SK-N-SH (cell line): ENCODE data around the gene BCAS3. TPM values are rescaled to one million over a fixed set of nuclear protein-coding genes. Genes with fewer than 3 reads are reported as not detected.

Source experiments
- CTCF ChIA-PET: fragments of 300-600, 350-600 bp; formaldehyde crosslinking; extraction: SDS; loops from one replicate; lab custom pipeline; 2021; lab: Yijun Ruan, JAX
- POLR2A ChIA-PET: fragments of 350-600 bp; sonication (Branson Sonifier 250); formaldehyde crosslinking; extraction: SDS; loops from one replicate; lab custom pipeline; 2020; ENCODE audit warnings: antibody characterized with exemption, inconsistent platforms; lab: Yijun Ruan, JAX
- DNase-seq: peaks from one replicate; pipeline ENCODE4 v3.0.0; 2012
- H2AFZ ChIP-seq: fragments of 200-600 bp; sonication (generic); 2 replicates; pipeline ENCODE4 v1.8.1; 2016; ENCODE audit warnings: antibody characterized with exemption, mild to moderate bottlenecking, low read depth
- H3F3A ChIP-seq: fragments of 200-600 bp; sonication (generic); replicated peaks from 2 replicates; pipeline ENCODE3; 2016; ENCODE audit warnings: antibody characterized with exemption, mild to moderate bottlenecking; ENCODE audit not compliant: insufficient read depth
- H3K27ac ChIP-seq, 2 experiments: fragments of 200-500 bp in 1 of 2; fragments of 200-600 bp in 1 of 2; sonication (Bioruptor generic) in 1 of 2; sonication (generic), shearing (Covaris generic) in 1 of 2; 2 replicates each; pipeline versions ENCODE4 v1.5.1 to v1.6.1; 2014 to 2016; ENCODE audit warnings: low read depth in 2 of 2, inconsistent platforms in 1 of 2, low read length in 1 of 2, mild to moderate bottlenecking in 1 of 2, mixed read lengths in 1 of 2
- H3K27me3 ChIP-seq: fragments of 200-600 bp; sonication (generic), shearing (Covaris generic); 2 replicates; pipeline ENCODE4 v1.6.1; 2016; ENCODE audit warnings: mixed run types; ENCODE audit not compliant: insufficient read depth
- H3K36me3 ChIP-seq, 2 experiments: fragments of 200-500 bp in 1 of 2; fragments of 200-600 bp in 1 of 2; sonication (Bioruptor generic) in 1 of 2; sonication (generic) in 1 of 2; replicated peaks in 1 of 2; 2 replicates each; pipeline versions ENCODE3 to v1.5.1; 2014 to 2016; ENCODE audit warnings: low read length in 1 of 2, mild to moderate bottlenecking in 1 of 2; ENCODE audit not compliant: insufficient read depth in 2 of 2, control insufficient read depth in 1 of 2
- H3K4me1 ChIP-seq, 2 experiments: fragments of 200-500 bp in 1 of 2; fragments of 200-600 bp in 1 of 2; sonication (Bioruptor generic) in 1 of 2; sonication (generic), shearing (Covaris generic) in 1 of 2; 2 replicates each; pipeline versions ENCODE4 v1.5.1 to v1.6.1; 2014 to 2016; ENCODE audit warnings: low read depth in 1 of 2, low read length in 1 of 2, mixed run types in 1 of 2; ENCODE audit not compliant: insufficient read depth in 2 of 2, control insufficient read depth in 1 of 2
- H3K4me2 ChIP-seq: fragments of 200-600 bp; sonication (generic), shearing (Covaris generic); 2 replicates; pipeline ENCODE4 v1.6.1; 2017; ENCODE audit warnings: mixed run types
- H3K4me3 ChIP-seq, 2 experiments: fragments of 200-500 bp in 1 of 2; fragments of 200-600 bp in 1 of 2; sonication (Bioruptor generic) in 1 of 2; sonication (generic), shearing (Covaris generic) in 1 of 2; 2 replicates each; pipeline versions ENCODE4 v1.5.1 to v1.8.1; 2014 to 2016; ENCODE audit warnings: low read depth in 2 of 2, inconsistent platforms in 1 of 2, low read length in 1 of 2, mild to moderate bottlenecking in 1 of 2, mixed read lengths in 1 of 2, moderate library complexity in 1 of 2
- H3K79me2 ChIP-seq: fragments of 200-600 bp; sonication (generic); 2 replicates; pipeline ENCODE4 v1.8.1; 2017; ENCODE audit warnings: mild to moderate bottlenecking; ENCODE audit not compliant: insufficient read depth
- H3K9ac ChIP-seq: fragments of 200-600 bp; sonication (generic); 2 replicates; pipeline ENCODE4 v1.6.1; 2017; ENCODE audit warnings: mixed run types
- H3K9me2 ChIP-seq: fragments of 200-600 bp; sonication (generic); 2 replicates; pipeline ENCODE4 v1.6.1; 2017; ENCODE audit warnings: mixed run types
- H3K9me3 ChIP-seq: fragments of 200-600 bp; sonication (generic); 2 replicates; pipeline ENCODE4 v1.6.1; 2017; ENCODE audit warnings: mixed run types, mild to moderate bottlenecking, moderate library complexity
- H4K20me1 ChIP-seq: fragments of 200-600 bp; sonication (generic); 2 replicates; pipeline ENCODE4 v1.6.1; 2017; ENCODE audit warnings: mild to moderate bottlenecking, mixed run types; ENCODE audit not compliant: insufficient read depth
- CTCF ChIP-seq: fragments of 200-600 bp; sonication (generic); IDR thresholded peaks from 2 replicates; pipeline ENCODE4 v1.6.1; 2017; ENCODE audit warnings: antibody characterized with exemption, mild to moderate bottlenecking, moderate library complexity
- EZH2phosphoT487 ChIP-seq: fragments of 200-600 bp; sonication (generic); IDR thresholded peaks from 2 replicates; pipeline ENCODE4 v1.6.1; 2017; ENCODE audit warnings: low read depth, mixed run types, mild to moderate bottlenecking, antibody characterized with exemption, moderate library complexity, borderline replicate concordance
- FOXJ3 ChIP-seq: sonication (generic); formaldehyde crosslinking; IDR thresholded peaks from 2 replicates; pipeline ENCODE4 v1.5.1; 2020; ENCODE audit warnings: mild to moderate bottlenecking, missing genetic modification reagents
- FOXM1 ChIP-seq: IDR thresholded peaks from 2 replicates; pipeline ENCODE4 v1.4.0; 2012; ENCODE audit warnings: low read depth, mild to moderate bottlenecking
- GATA2 ChIP-seq: sonication (generic); formaldehyde crosslinking; IDR thresholded peaks from 2 replicates; pipeline ENCODE4 v1.5.0; 2020; ENCODE audit warnings: mild to moderate bottlenecking, missing genetic modification reagents
- IRF3 ChIP-seq: fragments of 150-350 bp; IDR thresholded peaks from 2 replicates; pipeline ENCODE4 v1.6.1; 2016; ENCODE audit warnings: mild to moderate bottlenecking, low read depth, low read length
- JUND ChIP-seq: IDR thresholded peaks from 2 replicates; pipeline ENCODE4 v1.4.0; 2012
- MEF2A ChIP-seq: IDR thresholded peaks from 2 replicates; pipeline ENCODE4 v1.4.0; 2012; ENCODE audit warnings: low read depth, borderline replicate concordance
- NRF1 ChIP-seq: IDR thresholded peaks from 2 replicates; pipeline ENCODE4 v1.6.1; 2012; ENCODE audit warnings: low read depth, mild to moderate bottlenecking, low read length
- RAD21 ChIP-seq: IDR thresholded peaks from 2 replicates; pipeline ENCODE4 v1.6.1; 2012; ENCODE audit warnings: mild to moderate bottlenecking, low read length
- RCOR1 ChIP-seq: fragments of 150-350 bp; IDR thresholded peaks from 2 replicates; pipeline ENCODE4 v1.6.1; 2017; ENCODE audit warnings: antibody characterized with exemption, low read length
- RFX5 ChIP-seq: IDR thresholded peaks from 2 replicates; pipeline ENCODE4 v1.6.1; 2012; ENCODE audit warnings: mild to moderate bottlenecking, improper control_type of control experiment, low read length
- RXRA ChIP-seq: IDR thresholded peaks from 2 replicates; pipeline ENCODE4 v1.4.0; 2012; ENCODE audit warnings: low read depth, mild to moderate bottlenecking, borderline replicate concordance
- SIN3A ChIP-seq: IDR thresholded peaks from 2 replicates; pipeline ENCODE4 v1.6.1; 2012; ENCODE audit warnings: low read depth, mild to moderate bottlenecking, low read length, moderate library complexity, borderline replicate concordance
- ZBTB33 ChIP-seq: IDR thresholded peaks from 2 replicates; pipeline ENCODE4 v1.4.0; 2012; ENCODE audit warnings: low read depth, borderline replicate concordance
- WGBS: methylation state at CpG from one replicate; pipeline ENCODE4 v1.1.6; 2017; ENCODE audit warnings: low lambda C conversion rate; 5-methylcytosine and 5-hydroxymethylcytosine counted together
- polyA plus RNA-seq, 3 experiments: library from polyadenylated mRNA; depleted of rRNA; stranded (reverse); fragments of >200 nt; gene quantifications; 2 replicates each; pipeline ENCODE4 v1.2.3, GENCODE V29; 2012
- TF ChIP-seq, protein P1 (sequence below): fragments of 150-350 bp; IDR thresholded peaks from 2 replicates; pipeline ENCODE4 v1.6.1; 2017; ENCODE audit warnings: antibody characterized with exemption, low read length, low read depth, borderline replicate concordance

The BCAS3 gene
- polyA plus RNA-seq, 1 of the 3 experiments (the other 2 are of a cell fraction), result 5.9 TPM

GRCh38 chr17:61230972-61231820 is 553.5 kb downstream of the BCAS3 start:
- Histone ChIP-seq H3K9ac (no peak overlapping the region), H3K27ac (no peak overlapping the region), H3K79me2 (no peaks in the 10 kb centered on the region), H4K20me1 (no peaks in the 10 kb centered on the region), H3K4me1 (peaks cover 7 to 14% of the 10 kb centered on the region in 2 experiments; a peak in 3 of 4 replicates), H3K4me2 (no peak overlapping the region), H3K9me2 (no peaks in the 10 kb centered on the region), H3K27me3 (no peaks in the 10 kb centered on the region), H3K4me3 (no peak overlapping the region), H3K36me3 (no peaks in the 10 kb centered on the region), H3K9me3 (no peaks in the 10 kb centered on the region), H3F3A (no peaks in the 10 kb centered on the region), H2AFZ (no peak overlapping the region)
- ChIA-PET CTCF (interaction anchor here (1.8 kb wide), 1 partner anchor 10 kb away, joined by 5 read pairs; no protein-coding TSS in a partner anchor), POLR2A (no interaction called here)
- DNase-seq, result no peak
- TF ChIP-seq GATA2 (CRISPR knock-in tag) (no peak), FOXM1 (no peak), RXRA (no peak), CTCF (no peak), JUND (no peak), RAD21 (no peak), EZH2phosphoT487 (no peak), ZBTB33 (no peak), FOXJ3 (CRISPR knock-in tag) (no peak), MEF2A (no peak), IRF3 (no peak), RCOR1 (no peak), NRF1 (no peak), RFX5 (no peak), SIN3A (no peak)
- TF ChIP-seq, protein P1, sequence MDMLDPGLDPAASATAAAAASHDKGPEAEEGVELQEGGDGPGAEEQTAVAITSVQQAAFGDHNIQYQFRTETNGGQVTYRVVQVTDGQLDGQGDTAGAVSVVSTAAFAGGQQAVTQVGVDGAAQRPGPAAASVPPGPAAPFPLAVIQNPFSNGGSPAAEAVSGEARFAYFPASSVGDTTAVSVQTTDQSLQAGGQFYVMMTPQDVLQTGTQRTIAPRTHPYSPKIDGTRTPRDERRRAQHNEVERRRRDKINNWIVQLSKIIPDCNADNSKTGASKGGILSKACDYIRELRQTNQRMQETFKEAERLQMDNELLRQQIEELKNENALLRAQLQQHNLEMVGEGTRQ, result no peak
- WGBS, result 80% methylated on average over 4 of the region's 4 CpGs
